NCI-H2029 treated with DMSO at 0.1 percent for 48 hours (cell line): ENCODE data around the gene AFAP1.

Source experiments
- DNase-seq: peaks from one replicate; lab custom pipeline; 2025; lab: John Stamatoyannopoulos, UW

Gene AFAP1

GRCh38 chr4:7864685-7865084, 75.0 kb downstream of the AFAP1 start:
- DNase-seq, result no peak

GRCh38 chr4:7863911-7864681, 75.6 kb downstream of the AFAP1 start:
- DNase-seq, result no peak

- no peak for DNase-seq
Observed at GRCh38 chr4:7862561-7863192, 77.0 kb downstream of the AFAP1 start.

GRCh38 chr4:7861440-7861881, 78.2 kb downstream of the AFAP1 start:
- DNase-seq, result no peak

GRCh38 chr4:7860600-7861163, 79.0 kb downstream of the AFAP1 start:
- DNase-seq, result no peak

- no peak for DNase-seq
Observed at GRCh38 chr4:7859326-7859725, 80.3 kb downstream of the AFAP1 start.

GRCh38 chr4:7858498-7858897, 81.2 kb downstream of the AFAP1 start:
- no peak for DNase-seq

- DNase-seq, result no peak
Observed at GRCh38 chr4:7857993-7858392, 81.7 kb downstream of the AFAP1 start.

- DNase-seq, result no peak
Observed at GRCh38 chr4:7857238-7857701, 82.4 kb downstream of the AFAP1 start.

GRCh38 chr4:7855731-7856130, 83.9 kb downstream of the AFAP1 start:
- DNase-seq, result no peak

- no peak for DNase-seq
Observed at GRCh38 chr4:7854697-7855370, 84.8 kb downstream of the AFAP1 start.

GRCh38 chr4:7854216-7854615, 85.4 kb downstream of the AFAP1 start:
- no peak for DNase-seq

- DNase-seq, result no peak
Observed at GRCh38 chr4:7853271-7853670, 86.4 kb downstream of the AFAP1 start.

GRCh38 chr4:7852568-7853185, 87.0 kb downstream of the AFAP1 start:
- DNase-seq, result no peak

GRCh38 chr4:7850489-7850888, 89.2 kb downstream of the AFAP1 start:
- no peak for DNase-seq

- no peak for DNase-seq
Observed at GRCh38 chr4:7847206-7847605, 92.5 kb downstream of the AFAP1 start.

GRCh38 chr4:7845493-7846128, 94.0 kb downstream of the AFAP1 start:
- no peak for DNase-seq

GRCh38 chr4:7844594-7844991, 95.1 kb downstream of the AFAP1 start:
- DNase-seq, result no peak

- DNase-seq, result no peak
Observed at GRCh38 chr4:7843831-7844593, 95.6 kb downstream of the AFAP1 start.

- no peak for DNase-seq
Observed at GRCh38 chr4:7842384-7843279, 97.0 kb downstream of the AFAP1 start.
